ENCODE measurements around the gene SUPT6H. TPM values are rescaled to one million over a fixed set of nuclear protein-coding genes. Genes with fewer than 3 reads are reported as not detected.

Gene SUPT6H
- total RNA-seq = 10 to 100 TPM; 85.1 to 97.8 TPM

DNA sequence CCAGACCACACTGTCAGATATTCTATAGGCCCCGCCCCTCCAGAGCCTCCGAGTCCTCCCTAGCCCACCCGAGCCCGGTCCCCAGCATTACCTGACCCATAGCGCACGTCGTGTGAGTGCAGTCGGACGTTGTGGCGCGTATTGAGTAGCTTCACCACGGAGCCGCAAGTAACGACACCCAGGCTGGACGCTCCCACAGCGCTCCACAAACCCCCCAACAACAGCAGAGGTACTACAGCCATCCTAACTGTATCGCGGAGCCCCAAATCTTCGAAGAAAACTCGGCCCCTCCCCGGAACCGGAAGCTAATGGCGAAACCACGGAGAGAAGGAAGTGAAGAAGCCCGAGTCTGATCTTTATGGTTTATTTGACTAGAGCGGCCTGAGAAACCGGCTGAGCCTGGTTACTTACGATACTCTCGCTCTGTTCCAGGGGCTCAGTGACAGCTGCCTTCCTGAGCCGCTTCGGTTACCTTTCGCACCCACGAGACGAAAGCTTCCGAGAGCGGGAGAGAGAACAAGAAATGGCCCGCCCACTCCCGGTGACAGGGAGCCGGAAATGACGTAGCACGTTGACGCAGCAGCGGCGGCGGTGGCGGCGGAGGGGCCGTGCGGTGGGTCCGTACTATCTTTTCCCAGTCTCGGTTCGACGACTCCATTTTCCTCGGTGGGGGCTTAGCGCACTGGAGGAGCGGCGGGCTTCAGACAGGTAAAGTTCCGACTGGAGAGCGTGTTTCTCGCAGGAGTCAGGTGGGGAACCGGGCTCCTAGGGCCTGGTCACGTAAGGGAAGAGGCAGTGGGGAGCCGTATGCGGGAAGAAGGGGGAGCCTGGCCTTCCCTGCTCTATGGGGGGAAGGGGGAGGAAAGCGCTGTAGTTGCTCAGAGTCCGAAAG lies at the start of gene SUPT6H, which contains the start of gene SDF2:
Gene SUPT6H (plus strand): TSS at position 571 of the 892 bp plus-strand sequence. CDS start 11,197 bp downstream, outside the sequence.
Gene SDF2 (minus strand): TSS at position 272 of the 892 bp plus-strand sequence. CDS start 30 bp downstream, at position 242.
- Mint-ChIP-seq H3K27ac (peak within 1 kb of the TSS; percentile 99), H3K36me3 (ENCODE audit: insufficient read depth in 2 of 2) (peaks cover 8 to 19% of the 10 kb centered on the region in 2 donors), H3K4me1 (ENCODE audit: low read depth) (peaks cover 51% of the 10 kb centered on the region), H3K27me3 (ENCODE audit: low read depth) (no peaks in the 10 kb centered on the region), H3K4me3 (peak within 1 kb of the TSS; percentile 92 to 95), H3K9me3 (no peaks in the 10 kb centered on the region)
- DNase-seq (peak; percentile 96 to 97), ATAC-seq (replicated peaks in 1 of 2) (peak; percentile 90 to 91)

DNA sequence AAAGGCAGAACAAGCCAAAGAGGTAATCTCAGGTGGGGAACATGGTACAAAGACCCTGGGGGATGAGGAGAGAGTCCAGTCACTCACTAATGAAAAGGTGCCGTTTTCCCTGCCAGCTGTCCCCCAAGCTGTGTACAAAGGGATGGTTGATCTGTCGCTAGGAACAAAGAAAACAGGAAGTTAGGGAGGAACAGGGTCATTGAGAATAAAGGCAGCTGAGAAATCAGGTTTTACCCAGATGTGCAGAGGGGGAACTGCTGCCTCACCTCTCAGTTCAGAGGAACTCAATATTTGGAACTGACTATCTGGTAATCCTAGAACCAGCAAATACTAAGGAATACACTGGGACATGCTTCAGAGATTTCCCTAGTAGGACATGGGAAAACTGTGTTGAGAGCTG lies 49.5 kb upstream of the SUPT6H start:
- Mint-ChIP-seq H3K4me3 (no peak overlapping the region), H3K4me1 (ENCODE audit: low read depth) (peaks cover 4% of the 10 kb centered on the region), H3K27ac (no peak overlapping the region), H3K9me3 (no peaks in the 10 kb centered on the region), H3K27me3 (ENCODE audit: low read depth) (no peaks in the 10 kb centered on the region), H3K36me3 (ENCODE audit: insufficient read depth in 2 of 2) (peaks cover 3 to 19% of the 10 kb centered on the region in 2 donors)
- ATAC-seq (replicated peaks in 1 of 2) (no peak), DNase-seq (no peak)

DNA sequence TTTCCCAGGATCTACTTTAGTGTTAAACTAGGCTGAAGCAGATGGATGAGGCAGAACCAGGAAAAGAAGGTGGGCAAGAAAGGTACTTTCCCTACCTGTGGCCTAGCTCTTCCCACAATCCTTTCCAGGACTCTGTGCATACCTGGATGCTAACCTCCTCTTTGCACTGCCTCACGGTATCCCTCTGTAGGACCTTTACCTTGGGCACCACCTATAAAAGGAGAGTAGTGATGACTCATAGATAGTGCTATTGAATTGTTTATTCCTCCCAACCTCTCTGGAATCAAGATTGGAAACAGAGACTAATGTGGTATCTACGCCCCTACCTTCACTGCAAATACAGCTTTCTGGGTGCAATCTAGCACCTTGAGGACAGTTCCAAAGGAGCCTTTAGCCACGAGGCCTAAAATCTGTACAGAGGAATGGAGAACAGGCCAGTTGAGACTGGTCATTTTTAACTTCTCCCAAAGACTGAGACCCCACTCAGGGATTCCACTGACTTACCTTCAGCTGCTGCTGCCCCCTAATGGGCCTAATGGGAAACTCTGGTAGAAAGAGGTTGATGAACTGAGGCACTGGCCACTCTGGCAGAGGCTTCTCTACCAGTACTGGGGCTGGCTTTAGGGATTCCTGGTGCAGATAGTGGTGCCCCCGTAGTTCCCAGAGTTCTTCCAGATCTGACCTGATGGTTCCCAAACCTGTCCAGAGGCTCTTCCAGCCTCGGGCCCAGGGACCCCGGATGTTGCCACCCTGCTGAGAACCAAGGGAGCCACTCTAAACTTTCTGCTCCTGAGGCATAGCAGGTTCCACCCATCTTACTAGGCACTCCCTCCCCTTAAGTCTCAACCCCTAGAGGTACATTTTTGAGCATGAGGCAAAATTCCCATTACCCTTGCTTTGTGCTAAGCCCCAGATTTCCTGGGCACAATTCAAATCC lies 48.8 kb upstream of the SUPT6H start:
- ATAC-seq (replicated peaks in 1 of 2) = peak; percentile 41 to 47
- Mint-ChIP-seq H3K4me1 (ENCODE audit: low read depth) (peaks cover 4% of the 10 kb centered on the region), H3K27me3 (ENCODE audit: low read depth) (no peaks in the 10 kb centered on the region), H3K4me3 (no peak overlapping the region), H3K9me3 (no peaks in the 10 kb centered on the region), H3K27ac (no peak overlapping the region), H3K36me3 (ENCODE audit: insufficient read depth in 2 of 2) (peaks cover 3 to 22% of the 10 kb centered on the region in 2 donors)
- peak; percentile 27 to 38 for DNase-seq

DNA sequence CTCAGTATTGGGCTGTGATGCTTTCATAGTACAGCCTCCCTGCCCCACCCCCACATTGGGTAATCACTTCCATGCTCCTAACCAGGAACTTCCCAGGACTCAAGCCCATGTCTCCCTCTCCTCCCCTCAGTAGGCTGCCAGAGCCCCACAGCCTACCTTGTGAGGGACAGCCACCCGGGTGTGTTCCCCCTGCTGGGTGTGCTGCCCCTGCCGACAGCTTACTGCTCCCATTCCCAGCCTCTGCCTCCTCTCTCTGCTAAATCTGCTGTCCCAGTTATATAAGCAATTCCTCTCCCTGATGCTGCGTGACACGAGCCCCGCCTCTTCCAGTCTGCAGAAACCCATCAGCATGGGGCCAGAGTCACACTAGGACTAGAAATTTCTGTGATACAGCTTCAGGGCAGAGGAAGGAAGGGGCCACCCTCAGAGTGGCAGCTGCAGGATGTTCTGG lies 48.0 kb upstream of the SUPT6H start, which contains the start of gene RSKR:
Gene RSKR (minus strand): TSS at position 255 of the 451 bp plus-strand sequence. CDS start 24 bp downstream, at position 231.
- H3K9me3 Mint-ChIP-seq = no peaks in the 10 kb centered on the region
- ATAC-seq (replicated peaks in 1 of 2) = no peak

DNA sequence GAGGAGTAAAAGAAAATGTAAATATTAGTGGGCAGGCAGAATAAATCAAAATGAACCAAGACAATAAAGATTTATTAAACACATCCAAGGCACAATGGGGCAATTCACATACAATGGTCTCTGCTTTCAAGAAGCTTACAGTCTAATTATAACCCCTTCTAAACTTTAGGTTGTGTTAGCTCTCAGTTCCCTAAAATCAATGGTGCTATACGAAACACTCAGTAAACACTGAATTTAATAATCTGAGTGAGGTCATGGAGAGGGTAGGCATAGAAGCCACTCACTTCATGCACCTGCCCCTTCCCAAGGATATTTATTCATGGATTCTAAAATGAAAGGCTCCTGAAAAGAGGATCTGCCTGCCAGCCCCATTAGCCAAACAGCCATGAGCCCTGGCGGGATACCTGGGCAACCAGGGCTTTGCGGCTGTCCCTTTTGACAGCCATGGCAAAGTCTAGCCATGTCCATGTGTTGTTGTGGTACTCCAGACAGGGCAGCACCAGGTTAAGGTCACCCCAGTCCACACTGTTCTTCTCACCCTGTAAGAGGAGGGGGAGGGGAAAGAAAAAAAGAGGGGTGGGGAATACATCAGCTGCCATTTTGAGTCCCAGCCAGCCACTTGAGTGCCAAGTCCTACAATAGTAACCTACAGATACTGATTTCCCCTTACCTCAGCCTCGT lies 46.6 kb upstream of the SUPT6H start:
- Mint-ChIP-seq H3K4me3 (no peak overlapping the region), H3K27ac (no peak overlapping the region), H3K4me1 (ENCODE audit: low read depth) (peaks cover 4% of the 10 kb centered on the region), H3K27me3 (ENCODE audit: low read depth) (no peaks in the 10 kb centered on the region), H3K9me3 (no peaks in the 10 kb centered on the region), H3K36me3 (ENCODE audit: insufficient read depth in 2 of 2) (peaks cover 6 to 25% of the 10 kb centered on the region in 2 donors)
- DNase-seq = no peak
- ATAC-seq (replicated peaks in 1 of 2) = no peak

More for the DNA sequence above, 48.0 kb upstream of the SUPT6H start, which contains the start of gene RSKR:
- Mint-ChIP-seq H3K36me3 (ENCODE audit: insufficient read depth in 2 of 2) (peaks cover 6 to 26% of the 10 kb centered on the region in 2 donors), H3K4me3 (no peak within 1 kb of the TSS), H3K4me1 (ENCODE audit: low read depth) (peaks cover 4% of the 10 kb centered on the region), H3K27ac (no peak within 1 kb of the TSS), H3K27me3 (ENCODE audit: low read depth) (no peaks in the 10 kb centered on the region)
- no peak for DNase-seq

DNA sequence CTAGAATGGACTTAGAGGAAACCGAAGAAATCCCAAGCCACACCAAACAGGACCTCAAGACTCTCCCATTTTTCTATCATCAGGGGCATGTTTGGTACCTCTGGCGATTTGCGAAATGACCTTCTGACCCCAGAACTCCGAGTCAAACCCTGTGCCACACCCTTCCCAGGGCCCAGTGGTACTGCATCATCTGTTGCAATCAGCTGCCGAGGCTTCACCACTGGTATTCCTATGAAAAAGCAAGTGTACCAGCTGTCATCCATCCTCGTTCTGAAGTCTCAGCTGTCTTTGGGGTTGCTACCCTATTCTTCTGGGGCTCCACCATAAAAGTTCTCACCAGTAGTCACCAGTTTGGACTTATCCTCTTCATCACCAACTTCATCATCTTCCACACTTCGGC lies 45.7 kb upstream of the SUPT6H start:
- H3K27ac Mint-ChIP-seq = peak overlapping the region; percentile 31
- H3K36me3 Mint-ChIP-seq (ENCODE audit: insufficient read depth in 2 of 2) = peaks cover 6 to 23% of the 10 kb centered on the region in 2 donors
- H3K9me3 Mint-ChIP-seq = no peaks in the 10 kb centered on the region
- DNase-seq = no peak
- no peak overlapping the region for H3K4me3 Mint-ChIP-seq
- ATAC-seq (replicated peaks in 1 of 2) = no peak
- H3K27me3 Mint-ChIP-seq (ENCODE audit: low read depth) = no peaks in the 10 kb centered on the region
- peaks cover 4% of the 10 kb centered on the region for H3K4me1 Mint-ChIP-seq (ENCODE audit: low read depth)

DNA sequence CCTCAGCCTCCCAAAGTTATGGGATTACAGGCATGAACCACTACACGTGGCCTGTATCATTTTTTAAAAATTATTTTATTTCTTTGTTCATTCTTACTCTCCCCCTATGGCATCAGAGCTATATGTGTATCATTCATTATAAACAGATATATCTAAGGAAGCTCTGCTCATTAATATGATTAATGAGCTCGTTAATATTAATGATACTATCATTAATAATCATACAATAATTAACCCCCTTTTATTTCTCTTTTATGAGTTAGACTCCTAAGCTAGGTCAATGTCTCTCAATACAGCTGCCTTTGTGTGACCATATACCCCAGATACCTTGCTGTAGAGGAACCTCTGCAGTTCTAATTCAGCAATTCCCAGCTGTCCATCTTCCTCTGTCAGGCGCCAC lies 43.5 kb upstream of the SUPT6H start:
- no peak for ATAC-seq (replicated peaks in 1 of 2)
- Mint-ChIP-seq H3K27ac (no peak overlapping the region), H3K4me1 (ENCODE audit: low read depth) (peaks cover 4% of the 10 kb centered on the region), H3K9me3 (no peaks in the 10 kb centered on the region), H3K27me3 (ENCODE audit: low read depth) (no peaks in the 10 kb centered on the region), H3K36me3 (ENCODE audit: insufficient read depth in 2 of 2) (peaks cover 7 to 27% of the 10 kb centered on the region in 2 donors), H3K4me3 (no peak overlapping the region)
- DNase-seq = no peak

DNA sequence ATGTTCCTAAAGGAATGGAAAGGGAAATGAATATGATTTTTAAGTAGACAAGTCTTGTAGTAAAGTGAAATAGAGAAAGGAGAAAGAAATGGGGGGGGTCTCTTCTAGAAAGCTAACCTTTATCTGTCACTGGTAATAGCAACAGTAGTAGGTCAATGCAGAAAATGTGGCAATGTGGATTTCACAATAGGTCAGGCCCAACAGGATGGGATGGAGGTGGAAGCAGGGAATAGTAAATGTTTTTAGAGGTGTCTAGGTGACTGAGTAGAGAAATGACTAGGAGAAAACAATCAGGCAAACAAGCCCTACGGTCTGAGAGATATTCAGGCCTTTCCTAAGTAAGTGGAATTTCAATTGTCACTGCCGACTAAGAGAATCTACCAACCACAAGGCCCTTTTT lies 42.0 kb upstream of the SUPT6H start:
- ATAC-seq (replicated peaks in 1 of 2) = no peak
- DNase-seq = no peak
- Mint-ChIP-seq H3K27me3 (ENCODE audit: low read depth) (no peaks in the 10 kb centered on the region), H3K9me3 (no peaks in the 10 kb centered on the region), H3K4me3 (no peak overlapping the region), H3K4me1 (ENCODE audit: low read depth) (no peaks in the 10 kb centered on the region), H3K27ac (peak overlapping the region; percentile 75), H3K36me3 (ENCODE audit: insufficient read depth in 2 of 2) (peaks cover 9 to 26% of the 10 kb centered on the region in 2 donors)

DNA sequence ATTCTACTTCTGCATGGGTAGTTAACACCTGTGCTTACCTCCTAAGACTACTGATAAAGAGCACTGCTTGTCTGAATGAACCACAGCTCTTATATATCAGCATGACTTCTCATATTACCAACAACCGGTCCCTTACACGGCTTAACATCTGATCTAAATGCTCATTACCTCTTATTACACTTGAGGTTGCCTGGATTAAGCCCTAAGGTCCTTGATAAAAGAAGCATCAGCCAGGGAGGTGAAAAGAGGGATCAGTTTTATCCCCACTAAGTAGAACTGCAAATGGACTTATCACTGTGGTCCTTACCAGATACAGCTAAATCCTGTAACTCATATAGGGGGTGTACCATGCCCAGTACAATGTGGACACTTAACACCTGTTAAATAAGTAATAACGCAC lies 39.8 kb upstream of the SUPT6H start:
- Mint-ChIP-seq H3K9me3 (no peaks in the 10 kb centered on the region), H3K36me3 (ENCODE audit: insufficient read depth in 2 of 2) (peaks cover 11 to 32% of the 10 kb centered on the region in 2 donors), H3K27me3 (ENCODE audit: low read depth) (no peaks in the 10 kb centered on the region), H3K27ac (no peak overlapping the region), H3K4me3 (no peak overlapping the region), H3K4me1 (ENCODE audit: low read depth) (no peaks in the 10 kb centered on the region)
- DNase-seq (no peak), ATAC-seq (replicated peaks in 1 of 2) (no peak)

DNA sequence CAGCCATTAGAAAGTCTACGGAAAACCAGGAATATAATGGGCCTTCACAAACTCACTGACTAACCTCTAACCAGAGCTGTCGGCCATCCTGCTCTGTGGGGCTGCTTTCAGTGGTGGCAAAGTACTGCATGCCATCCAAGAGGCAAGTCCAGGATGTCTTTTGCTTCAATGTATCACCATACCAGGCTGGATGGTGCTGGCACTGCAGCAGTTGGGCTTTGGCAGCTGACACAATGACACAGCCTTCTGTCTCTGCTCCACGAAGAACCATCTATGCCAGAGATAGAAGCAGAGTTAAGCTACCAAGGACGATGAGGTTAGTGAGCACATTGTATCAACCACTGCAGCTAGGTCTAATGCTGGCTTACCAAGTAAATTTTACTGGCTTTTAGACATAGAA lies 38.3 kb upstream of the SUPT6H start:
- Mint-ChIP-seq H3K9me3 (no peaks in the 10 kb centered on the region), H3K36me3 (ENCODE audit: insufficient read depth in 2 of 2) (peaks cover 13 to 25% of the 10 kb centered on the region in 2 donors), H3K27me3 (ENCODE audit: low read depth) (no peaks in the 10 kb centered on the region), H3K4me1 (ENCODE audit: low read depth) (no peaks in the 10 kb centered on the region), H3K4me3 (no peak overlapping the region), H3K27ac (no peak overlapping the region)
- DNase-seq = no peak
- ATAC-seq (replicated peaks in 1 of 2) = no peak

DNA sequence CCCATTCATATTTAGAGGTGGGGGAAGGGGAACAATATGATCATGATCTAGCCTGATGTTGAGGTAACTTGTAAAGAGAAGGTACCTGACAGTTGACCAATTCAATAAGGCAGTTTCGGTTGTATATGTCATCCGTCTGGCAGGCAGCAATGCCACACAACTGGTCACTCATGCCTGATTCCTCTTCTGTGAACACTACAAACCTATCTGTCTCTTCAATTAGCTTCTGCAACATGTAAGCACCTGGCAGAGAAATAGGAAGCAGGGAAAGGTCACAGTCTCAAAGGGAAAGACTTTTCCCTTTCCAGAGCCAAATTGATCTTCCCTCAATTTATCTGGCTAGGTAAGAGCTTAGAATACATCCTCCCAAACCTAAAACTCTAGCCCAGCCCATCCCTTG lies 37.9 kb upstream of the SUPT6H start:
- Mint-ChIP-seq H3K27me3 (ENCODE audit: low read depth) (no peaks in the 10 kb centered on the region), H3K27ac (no peak overlapping the region), H3K9me3 (no peaks in the 10 kb centered on the region), H3K4me1 (ENCODE audit: low read depth) (no peaks in the 10 kb centered on the region), H3K4me3 (no peak overlapping the region), H3K36me3 (ENCODE audit: insufficient read depth in 2 of 2) (peaks cover 12 to 25% of the 10 kb centered on the region in 2 donors)
- DNase-seq (no peak), ATAC-seq (replicated peaks in 1 of 2) (no peak)

DNA sequence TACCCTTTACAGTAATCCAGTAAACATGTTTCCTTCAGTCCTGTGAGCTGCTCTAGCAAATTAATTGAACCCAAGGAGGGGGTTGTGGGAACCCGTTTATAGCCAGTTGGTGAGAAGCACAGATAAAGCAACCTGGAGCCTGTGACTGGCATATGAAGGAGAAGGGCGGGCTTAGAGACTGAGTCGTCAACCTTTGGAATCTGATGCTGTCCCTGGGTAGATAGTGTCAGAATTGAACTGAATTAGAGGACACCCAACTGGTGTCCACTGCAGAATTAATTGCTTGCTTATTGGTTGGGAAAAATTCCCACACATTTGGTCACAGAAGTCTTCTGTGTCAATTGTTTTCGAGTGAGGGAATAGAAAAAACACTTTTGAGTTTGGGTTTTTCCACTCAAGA lies 35.2 kb upstream of the SUPT6H start:
- Mint-ChIP-seq H3K4me1 (ENCODE audit: low read depth) (no peaks in the 10 kb centered on the region), H3K4me3 (no peak overlapping the region), H3K36me3 (ENCODE audit: insufficient read depth in 2 of 2) (peaks cover 11 to 21% of the 10 kb centered on the region in 2 donors), H3K27ac (peak overlapping the region; percentile 21), H3K9me3 (no peaks in the 10 kb centered on the region), H3K27me3 (ENCODE audit: low read depth) (no peaks in the 10 kb centered on the region)
- no peak for DNase-seq
- ATAC-seq (replicated peaks in 1 of 2) = no peak
